Gastrocnemius medialis (tissue), 4 donors: ENCODE data around the gene TAS2R16.

Experiments
- POLR2A ChIP-seq, 2 donors: fragments of 450-650 bp; IDR thresholded peaks; one replicate each; pipeline ENCODE4 v1.6.1; 2017; ENCODE audit warnings: antibody characterized with exemption in 2 of 2, mild to moderate bottlenecking in 2 of 2, moderate library complexity in 2 of 2
- TF ChIP-seq, protein P1 (sequence below), 5 experiments: fragments of 450-650 bp in 3 of 5; fragments of 200-600 bp in 2 of 5; sonication (generic) in 2 of 5; IDR thresholded peaks in 4 of 5; conservative IDR thresholded peaks in 1 of 5; 1 replicate in 4 of 5; 2 replicates in 1 of 5; pipeline ENCODE4 v1.5.1; 2016 to 2019; ENCODE audit warnings: antibody characterized with exemption in 5 of 5, mild to moderate bottlenecking in 3 of 5, moderate library complexity in 3 of 5

- TF ChIP-seq, protein P1, sequence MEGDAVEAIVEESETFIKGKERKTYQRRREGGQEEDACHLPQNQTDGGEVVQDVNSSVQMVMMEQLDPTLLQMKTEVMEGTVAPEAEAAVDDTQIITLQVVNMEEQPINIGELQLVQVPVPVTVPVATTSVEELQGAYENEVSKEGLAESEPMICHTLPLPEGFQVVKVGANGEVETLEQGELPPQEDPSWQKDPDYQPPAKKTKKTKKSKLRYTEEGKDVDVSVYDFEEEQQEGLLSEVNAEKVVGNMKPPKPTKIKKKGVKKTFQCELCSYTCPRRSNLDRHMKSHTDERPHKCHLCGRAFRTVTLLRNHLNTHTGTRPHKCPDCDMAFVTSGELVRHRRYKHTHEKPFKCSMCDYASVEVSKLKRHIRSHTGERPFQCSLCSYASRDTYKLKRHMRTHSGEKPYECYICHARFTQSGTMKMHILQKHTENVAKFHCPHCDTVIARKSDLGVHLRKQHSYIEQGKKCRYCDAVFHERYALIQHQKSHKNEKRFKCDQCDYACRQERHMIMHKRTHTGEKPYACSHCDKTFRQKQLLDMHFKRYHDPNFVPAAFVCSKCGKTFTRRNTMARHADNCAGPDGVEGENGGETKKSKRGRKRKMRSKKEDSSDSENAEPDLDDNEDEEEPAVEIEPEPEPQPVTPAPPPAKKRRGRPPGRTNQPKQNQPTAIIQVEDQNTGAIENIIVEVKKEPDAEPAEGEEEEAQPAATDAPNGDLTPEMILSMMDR (IDR thresholded peaks at IDR 0.05 in 4 of 5, conservative IDR thresholded peaks at IDR 0.05 in 1 of 5): no peak
- no peak for TF ChIP-seq POLR2A (IDR thresholded peaks at IDR 0.05)
Measured at GRCh38 chr7:122995600-122995999, at the start of gene TAS2R16.
